Activated CD4-positive, alpha-beta T cell treated with anti-CD3 and anti-CD28 coated beads, Interleukin-2, Interleukin-6, amounts not matched to agents 100 ng/mL and 50 ng/mL, durations not matched to agents 16 hours and 8 hours (primary cell): ENCODE results near the gene PSMD13.
A peak's percentile ranks its signal among the peaks of the same experiment; 100 is the strongest.

Source experiments
- DNase-seq: peaks from one replicate; pipeline ENCODE4 v3.0.0-alpha.2; 2020

The PSMD13 gene

DNA sequence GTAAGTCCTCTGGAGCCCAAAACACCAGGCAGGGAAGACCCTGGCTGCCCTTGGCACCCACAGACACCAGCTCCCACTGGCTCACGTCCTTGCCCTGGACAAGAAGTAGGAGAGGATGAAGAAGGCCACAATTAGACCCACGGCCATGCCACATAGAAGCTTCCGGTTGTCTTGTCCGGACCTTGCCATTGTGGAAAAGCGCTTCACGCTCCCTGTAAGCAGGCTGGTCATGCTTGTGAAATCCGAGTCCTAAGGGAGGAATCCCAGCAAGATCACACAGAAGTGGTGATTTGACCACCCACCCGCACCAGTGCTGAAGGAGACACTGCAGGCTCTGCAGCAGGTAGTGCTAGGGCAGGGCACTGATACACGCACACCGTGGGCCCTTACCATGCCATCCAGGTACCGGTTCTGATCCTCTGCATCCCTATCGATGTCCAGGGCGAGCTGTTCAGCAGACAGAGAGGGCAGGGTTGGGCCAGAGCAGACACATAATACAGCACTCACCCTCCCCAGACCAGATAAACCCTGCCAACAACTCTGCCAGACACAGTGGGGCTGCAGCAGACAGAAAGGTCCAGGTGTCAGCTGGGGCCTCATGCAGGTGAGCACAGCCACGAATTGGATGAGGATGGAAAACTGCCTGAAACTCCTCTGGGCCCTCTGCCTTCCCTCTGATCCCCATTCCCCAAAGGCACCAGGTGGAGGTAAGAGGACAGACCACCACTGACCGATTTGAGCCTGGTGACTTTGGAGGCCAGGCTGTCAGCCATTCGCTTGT is 31.4 kb upstream of the PSMD13 start:
- DNase-seq = no peak

DNA sequence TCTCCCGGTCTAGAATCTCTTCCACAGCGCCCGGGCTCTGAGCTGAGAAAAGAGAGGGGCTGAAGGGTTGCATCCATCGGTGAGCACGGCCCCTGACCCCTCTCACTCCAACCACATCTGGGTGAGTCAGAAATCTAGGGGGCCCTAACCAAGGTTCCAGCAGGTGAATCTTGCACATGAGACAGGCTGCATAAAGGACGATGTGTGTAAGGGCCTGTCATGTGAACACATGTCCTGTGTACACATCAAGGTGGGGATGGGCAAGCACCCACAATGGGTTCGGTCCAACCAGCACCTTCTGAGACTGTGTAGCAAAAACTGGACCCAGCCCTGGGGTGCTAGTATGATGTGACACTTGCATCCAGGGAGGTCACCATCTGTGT is 30.8 kb upstream of the PSMD13 start:
- DNase-seq = no peak

DNA sequence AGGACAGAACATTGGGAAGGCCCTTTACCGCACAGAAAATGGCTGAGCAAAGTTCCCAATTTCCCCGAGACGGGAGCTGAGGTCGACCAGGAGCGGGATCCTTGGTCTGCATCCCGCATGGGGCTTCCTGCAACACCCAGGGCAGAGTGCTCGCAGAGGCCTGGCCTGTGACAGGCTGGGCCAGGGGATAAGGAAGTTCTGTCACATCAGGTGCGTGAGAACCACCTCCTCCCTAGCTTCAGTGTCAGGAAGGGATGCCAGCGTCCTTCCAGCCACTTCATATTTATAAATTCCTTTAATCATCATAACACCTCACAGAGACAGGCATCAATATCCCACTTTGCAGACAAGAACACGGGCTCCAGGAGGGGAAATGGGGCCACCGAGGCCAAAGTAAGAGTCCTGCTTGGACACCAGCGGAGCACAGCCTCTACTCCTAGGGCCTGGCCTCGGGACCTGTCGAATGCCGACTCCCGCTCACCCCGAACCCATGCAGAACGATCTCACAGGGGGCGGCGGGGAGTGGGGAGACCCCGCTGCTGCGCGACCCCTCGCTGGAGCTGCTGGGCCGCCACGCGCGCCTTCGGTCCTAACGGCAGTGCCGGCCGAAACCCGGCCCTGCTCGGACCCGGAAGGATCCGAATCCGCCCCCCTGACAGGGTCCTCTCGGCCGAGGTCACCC is 30.1 kb upstream of the PSMD13 start:
- peak; percentile 37 for DNase-seq

DNA sequence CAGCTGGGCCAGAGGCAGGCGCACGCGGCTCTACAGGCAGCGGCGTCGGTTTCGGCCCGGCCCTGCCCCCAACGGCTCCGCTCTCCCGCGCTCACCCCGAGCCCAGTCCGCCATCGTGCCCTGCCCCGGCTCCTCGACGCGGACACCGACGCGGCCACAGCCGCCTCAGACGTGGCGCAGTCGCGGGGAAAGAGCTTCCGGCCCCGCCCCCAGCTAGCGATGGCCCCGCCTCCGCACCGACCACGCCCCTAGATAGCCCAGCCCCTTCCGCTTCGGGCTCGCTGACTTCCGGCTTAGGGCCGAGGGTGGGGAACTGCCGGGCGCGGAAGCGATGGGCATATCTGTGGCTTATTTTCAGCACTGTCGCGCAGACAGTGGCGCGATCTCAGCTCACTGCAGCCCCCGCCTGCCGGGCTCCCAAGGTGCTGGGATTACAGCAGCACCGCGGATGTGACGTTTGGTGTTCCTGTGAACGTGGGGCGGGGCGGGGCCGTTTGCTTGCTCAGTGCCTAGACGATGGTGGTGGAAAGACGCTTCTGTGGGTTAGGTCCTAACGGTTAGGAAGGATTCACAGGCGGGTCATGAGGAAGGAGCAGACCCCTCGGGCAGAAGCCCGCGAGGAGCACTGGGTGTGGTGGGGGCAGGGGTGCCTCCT is 29.4 kb upstream of the PSMD13 start, which contains the start of the genes BET1L and RIC8A:
Gene BET1L, minus strand, starts transcription at position 192 of the 655 bp plus-strand sequence. Its CDS starts 78 bp downstream, at position 114.
Gene RIC8A, plus strand, starts transcription at position 501 of the 655 bp plus-strand sequence. CDS start 1,147 bp downstream, outside the sequence.
- DNase-seq = peak; percentile 99

DNA sequence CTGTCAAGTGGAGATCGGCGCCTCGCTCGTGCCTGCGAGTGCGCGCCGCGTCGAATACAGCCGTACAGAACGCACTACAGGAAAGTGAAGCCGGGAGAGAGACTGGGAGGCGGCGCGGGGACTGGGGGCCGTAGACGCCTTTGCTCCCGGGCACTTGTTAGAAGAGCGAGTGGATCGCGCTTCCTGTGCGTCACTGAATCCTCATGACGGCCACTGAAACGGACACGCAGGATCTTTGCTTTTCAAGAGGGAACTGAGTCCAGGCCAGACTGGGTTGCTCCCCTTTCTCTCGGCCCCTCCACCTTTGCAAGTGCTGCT is 29.0 kb upstream of the PSMD13 start:
- DNase-seq = no peak

DNA sequence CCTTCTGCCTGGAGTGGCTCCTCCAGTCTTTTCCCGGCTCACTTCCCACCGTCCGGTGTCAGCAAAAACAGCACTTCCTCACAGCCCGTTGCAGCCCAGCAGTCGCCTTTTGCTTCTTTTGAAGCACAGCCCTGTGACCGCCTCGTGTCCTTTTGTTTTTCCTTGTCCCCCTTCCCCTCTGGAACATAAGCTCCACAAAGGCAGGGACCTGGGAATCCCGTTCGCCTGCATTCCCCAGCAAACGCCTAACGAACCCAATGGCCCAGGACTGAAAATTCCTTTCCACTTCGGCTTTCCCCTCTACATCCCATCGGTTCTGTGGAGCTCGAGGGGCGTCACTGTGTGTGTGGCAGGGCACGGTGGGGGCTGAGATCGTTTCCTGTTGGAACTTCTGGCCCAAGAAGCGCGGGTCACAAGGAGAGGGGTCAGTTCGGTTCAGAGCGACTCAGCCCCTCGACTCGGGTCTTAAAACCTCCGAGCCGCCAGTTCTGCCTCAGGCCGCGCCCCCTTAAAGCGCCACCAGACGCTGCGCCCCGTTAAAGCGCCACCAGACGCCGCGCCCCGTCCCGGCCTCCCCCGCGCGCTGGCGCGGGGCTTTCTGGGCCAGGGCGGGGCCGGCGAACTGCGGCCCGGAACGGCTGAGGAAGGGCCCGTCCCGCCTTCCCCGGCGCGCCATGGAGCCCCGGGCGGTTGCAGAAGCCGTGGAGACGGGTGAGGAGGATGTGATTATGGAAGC is 28.4 kb upstream of the PSMD13 start:
- peak; percentile 88 for DNase-seq

DNA sequence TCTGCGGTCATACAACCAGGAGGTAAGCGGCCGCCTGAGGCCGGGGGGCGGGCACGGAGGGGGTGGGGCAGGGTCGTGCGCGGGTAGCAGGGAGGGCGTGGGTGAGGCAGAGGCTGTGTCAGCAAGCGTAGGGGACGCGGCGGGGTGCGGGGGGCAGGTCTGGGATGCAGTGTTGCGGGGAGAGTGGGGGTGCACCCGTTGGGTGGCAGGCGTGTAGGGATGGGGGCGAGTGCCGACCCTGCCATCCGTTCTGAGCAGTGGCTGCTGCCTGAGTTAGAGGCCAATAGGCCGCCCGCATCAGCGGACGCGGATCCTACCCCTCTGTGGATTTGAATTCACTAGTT is 27.9 kb upstream of the PSMD13 start:
- no peak for DNase-seq

DNA sequence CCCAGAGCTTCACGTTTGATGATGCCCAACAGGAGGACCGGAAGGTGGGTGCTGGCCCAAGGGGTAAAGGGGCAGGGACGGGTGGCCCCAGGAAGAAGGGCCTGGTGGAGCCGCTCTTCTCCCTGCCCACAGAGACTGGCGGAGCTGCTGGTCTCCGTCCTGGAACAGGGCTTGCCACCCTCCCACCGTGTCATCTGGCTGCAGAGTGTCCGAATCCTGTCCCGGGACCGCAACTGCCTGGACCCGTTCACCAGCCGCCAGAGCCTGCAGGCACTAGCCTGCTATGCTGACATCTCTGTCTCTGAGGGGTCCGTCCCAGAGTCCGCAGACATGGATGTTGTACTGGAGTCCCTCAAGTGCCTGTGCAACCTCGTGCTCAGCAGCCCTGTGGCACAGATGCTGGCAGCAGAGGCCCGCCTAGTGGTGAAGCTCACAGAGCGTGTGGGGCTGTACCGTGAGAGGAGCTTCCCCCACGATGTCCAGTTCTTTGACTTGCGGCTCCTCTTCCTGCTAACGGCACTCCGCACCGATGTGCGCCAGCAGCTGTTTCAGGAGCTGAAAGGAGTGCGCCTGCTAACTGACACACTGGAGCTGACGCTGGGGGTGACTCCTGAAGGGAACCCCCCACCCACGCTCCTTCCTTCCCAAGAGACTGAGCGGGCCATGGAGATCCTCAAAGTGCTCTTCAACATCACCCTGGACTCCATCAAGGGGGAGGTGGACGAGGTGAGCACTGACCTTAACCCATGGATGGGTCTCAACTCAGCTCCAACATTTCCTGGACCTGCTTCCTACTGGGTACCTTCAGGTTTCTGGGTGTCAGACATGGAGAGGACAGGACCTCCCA is 27.3 kb upstream of the PSMD13 start:
- no peak for DNase-seq

DNA sequence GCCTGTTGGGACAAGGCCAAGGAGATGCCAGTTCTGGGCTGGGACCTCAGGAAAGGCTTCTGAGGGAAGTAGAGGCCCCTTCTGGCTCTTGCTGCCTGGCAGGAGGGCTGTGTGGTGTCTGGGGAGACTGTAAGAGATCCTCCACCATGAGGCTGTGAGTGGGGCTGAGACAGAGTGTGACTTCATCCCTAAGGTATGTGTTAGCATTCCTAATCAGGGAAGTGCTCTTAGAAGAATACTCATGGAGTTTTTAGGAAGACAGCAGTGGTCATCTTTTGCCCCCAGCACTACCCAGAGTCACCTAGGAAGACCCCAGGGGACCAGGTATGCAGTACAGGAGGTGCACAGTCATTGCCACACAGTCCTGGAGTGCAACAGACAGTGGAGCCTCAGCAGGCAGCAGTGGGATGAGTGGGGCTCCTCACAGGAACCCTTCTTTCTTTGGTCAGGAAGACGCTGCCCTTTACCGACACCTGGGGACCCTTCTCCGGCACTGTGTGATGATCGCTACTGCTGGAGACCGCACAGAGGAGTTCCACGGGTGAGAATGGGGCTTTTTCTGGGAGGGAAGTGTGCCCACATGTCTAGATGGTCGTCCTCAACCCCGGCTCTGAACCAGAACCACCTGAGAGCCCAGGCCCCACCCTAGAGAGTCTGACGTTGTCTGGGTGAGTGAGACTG is 26.5 kb upstream of the PSMD13 start:
- DNase-seq = no peak

DNA sequence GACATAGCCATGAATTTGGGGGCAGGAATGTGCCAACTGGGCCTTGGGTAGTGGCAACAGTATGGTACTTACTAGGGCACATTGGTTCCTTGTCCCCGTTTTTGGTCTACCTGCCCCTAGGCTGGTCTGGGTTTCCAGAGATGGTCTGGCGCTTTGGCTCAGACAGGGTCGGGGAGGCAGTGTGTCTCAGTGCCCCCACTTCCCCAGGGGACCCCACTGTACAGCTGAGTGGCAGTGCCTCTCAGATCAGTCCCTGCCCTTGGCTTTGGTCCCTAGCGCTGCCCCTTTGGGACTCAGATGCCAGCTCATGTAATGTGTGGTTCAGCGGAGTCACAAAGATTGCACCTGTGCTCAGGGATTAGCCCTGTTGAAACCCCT is 26.0 kb upstream of the PSMD13 start:
- no peak for DNase-seq

DNA sequence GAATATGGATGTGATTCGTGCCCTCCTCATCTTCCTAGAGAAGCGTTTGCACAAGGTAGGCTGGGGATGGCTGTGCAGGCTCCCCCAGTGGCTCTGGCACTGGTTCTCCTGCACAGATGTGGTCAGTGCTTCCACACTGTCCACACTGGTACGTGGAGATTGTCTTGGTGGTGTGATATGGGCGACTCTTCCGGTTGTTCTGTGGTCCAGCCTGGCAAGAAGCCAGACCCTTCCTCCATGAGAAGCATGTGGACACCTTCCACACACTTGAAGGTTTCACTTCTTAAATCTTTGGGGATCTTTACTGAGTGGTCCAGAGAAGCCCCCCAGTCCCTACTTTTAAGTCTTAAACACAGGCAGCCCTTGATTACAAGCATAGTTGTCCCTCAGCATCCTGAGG is 25.5 kb upstream of the PSMD13 start:
- no peak for DNase-seq

DNA sequence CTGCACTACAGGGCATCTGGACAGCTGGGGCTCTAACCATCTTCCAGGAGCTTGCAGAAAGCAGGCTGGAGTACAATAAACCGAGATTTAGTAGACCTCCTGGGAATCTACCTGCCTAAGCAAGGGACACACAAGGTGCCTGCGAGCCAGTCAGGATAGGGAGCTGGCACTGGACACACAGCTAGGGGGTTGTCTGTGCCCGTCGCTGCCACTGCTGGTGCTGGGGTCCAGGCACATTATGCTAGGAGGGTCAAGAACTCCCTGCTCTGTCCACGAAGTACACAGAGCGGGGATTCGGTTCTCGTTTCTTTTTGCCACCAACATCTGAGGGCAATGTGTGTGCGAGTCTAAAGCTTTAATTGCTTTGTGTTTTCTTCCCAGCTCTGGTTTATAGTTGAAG is 25.0 kb upstream of the PSMD13 start:
- DNase-seq = no peak

DNA sequence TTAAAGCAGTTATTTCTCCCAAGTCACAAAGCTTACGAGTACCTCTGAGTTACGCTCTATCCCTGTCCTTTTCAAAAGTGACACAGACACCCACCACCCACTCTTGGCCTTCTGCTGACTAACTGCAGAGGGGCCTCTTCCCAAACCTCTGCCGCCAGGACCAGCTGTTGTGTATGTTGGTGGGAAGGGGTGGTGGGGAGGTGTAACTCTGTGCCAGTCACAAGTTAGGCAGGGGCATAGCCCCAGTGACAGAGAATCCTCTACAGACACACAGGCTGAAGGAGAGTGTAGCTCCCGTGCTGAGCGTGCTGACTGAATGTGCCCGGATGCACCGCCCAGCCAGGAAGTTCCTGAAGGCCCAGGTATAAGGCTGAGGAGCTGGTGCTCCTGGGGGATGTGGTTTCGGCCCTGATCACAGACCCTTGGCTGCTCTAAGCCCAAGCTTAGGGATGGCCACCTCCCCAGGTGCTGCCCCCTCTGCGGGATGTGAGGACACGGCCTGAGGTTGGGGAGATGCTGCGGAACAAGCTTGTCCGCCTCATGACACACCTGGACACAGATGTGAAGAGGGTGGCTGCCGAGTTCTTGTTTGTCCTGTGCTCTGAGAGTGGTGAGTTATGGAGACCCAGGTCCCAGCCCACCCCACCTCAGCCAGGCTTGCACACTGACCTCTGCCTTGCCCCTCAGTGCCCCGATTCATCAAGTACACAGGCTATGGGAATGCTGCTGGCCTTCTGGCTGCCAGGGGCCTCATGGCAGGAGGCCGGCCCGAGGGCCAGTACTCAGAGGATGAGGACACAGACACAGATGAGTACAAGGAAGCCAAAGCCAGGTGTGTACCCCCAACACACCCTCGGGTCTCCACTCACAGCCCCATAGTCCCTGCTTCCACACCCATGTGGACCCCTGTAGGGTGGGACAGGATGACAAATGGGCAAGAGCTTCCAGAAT is 24.4 kb upstream of the PSMD13 start:
- DNase-seq = no peak

DNA sequence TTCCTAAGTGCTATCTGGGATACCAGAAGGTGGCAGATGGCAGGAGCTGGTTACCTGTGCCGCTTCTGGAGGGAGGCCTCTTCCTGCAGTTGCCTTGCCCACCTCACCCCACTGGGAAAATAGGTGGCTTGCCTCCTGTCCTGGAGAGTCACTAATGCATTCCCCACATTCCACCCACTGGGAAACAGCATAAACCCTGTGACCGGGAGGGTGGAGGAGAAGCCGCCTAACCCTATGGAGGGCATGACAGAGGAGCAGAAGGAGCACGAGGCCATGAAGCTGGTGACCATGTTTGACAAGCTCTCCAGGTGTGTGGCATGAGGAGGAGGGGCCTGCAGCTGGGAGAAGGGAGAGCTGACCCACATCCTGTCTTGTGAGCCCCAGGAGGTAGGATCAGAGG is 23.7 kb upstream of the PSMD13 start:
- DNase-seq = no peak

DNA sequence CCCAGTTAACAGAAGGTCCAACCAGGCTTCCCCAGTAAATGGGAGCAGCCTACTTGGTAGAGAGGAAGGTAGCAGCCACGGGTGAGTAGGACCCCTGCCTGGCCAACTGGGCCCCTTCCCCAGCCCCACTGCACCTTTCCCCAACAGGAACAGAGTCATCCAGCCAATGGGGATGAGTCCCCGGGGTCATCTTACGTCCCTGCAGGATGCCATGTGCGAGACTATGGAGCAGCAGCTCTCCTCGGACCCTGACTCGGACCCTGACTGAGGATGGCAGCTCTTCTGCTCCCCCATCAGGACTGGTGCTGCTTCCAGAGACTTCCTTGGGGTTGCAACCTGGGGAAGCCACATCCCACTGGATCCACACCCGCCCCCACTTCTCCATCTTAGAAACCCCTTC is 22.7 kb upstream of the PSMD13 start:
- no peak for DNase-seq

DNA sequence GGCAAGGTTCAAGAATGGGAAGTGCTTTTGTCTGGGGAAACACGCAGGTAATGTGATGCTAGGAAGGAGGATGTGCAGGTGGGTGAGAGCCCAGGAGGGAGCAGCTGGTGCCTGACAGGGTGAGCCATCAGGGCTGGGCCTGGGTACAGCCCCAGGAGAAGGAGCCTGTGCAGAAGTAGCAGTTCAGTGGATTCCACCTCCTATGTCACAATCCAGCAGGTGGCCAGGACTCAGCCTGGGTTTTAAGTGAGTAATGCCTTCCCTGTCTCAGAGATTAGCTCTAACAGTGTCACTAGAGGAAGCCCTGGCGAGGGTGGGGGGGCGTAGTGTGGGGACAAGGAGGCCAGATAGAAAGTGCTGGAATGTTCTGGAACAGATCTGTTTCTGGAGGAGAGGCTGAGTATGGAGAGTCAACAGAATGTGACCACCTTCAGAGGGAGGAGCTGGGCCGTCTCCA is 21.2 kb upstream of the PSMD13 start:
- DNase-seq = no peak

DNA sequence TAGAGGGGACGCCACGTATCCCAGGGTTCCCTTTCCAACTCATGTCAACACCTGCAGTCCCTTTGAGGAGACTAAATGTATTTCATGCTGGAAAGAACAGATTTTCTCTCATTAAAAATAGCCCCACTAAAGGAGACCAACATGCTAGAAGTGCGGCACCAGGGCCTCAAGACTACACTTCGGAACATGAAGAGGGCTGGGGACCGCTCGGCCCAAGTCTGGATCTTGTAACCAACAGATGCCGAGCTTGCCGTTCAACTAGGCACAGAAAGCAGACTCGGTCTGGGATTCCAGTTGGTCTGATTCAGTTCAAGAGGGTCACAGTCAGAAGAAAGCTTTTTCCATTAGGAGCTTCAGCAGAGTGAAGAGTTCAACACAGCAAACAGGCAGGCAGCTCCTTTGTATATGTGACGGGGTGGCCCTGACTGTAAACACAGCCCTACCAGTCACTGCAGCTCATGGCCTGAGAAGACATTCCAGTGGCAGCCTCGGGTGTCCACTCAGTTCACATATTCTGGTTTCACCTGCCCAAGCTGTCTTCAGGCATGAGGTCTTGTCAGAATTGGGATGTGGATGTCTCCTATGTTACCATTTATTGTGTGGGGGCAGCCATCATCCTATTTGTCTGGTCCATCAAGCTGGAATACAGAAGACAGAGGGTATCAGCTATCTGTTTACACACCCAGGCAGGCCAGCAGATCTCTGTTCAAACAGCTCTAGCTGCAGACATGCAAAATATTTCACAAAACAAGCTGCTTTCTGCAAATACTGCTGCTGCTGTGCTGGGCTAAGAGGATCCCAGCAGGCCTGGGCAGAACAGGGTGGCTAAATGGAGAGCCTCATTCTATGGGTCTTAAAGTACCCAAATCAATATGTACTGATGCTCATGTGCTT is 20.4 kb upstream of the PSMD13 start:
- DNase-seq = no peak

DNA sequence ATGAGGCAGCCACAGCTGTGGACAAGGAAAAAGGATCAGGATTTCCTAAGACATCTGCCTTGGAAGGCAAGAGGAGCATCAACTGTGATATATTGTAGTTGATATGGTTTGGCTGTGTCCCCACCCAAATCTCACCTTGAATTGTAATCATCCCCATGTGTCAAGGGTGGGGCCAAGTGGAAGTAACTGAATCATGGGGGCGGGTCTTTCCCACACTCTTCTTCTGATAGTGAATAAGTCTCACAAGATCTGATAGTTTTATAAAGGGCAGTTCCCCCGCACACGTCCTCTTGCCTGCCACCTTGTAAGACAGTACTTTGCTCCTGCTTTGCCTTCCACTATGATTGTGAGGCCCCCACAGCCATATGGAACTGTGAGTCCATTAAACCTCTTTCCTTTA is 19.1 kb upstream of the PSMD13 start:
- DNase-seq = no peak

DNA sequence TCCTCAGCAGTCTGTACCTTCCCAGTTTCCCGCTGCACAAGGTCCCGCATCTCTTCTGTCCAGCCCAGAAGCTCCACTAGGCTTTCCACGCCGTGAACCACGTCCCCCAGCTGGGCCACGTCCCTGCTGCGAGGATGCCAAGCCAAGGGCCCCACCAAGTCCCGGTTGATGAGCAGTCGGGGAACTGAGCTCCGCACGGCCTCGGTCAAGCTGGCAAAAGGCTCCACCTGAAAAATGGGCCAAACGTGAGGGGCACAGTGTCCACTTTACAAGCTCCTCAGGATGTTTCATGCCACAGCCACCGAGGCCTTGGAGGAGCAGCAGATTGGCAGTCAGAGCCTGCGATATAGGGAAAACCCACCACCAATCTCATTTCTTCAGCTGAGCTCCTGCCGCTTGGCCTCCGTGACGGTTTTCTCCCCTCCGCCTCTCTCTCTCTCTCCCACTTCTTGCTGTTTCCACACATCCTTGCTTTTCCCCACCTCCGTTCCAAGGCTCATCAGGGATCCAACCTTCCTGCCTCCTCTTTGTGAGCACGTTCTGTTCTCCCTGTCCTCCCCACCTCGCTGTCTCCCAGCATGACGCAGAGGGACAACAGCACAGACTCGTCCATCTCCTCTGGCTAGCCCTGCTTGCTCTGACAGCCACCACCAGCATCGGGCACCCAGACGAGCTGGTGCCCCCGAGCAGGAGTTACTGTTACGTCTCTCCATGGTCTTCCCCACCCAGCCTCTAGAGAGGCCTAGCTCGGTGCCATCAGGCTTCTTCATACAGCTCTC is 17.8 kb upstream of the PSMD13 start:
- DNase-seq = no peak
